Stomach (tissue), 4 donors: ENCODE measurements around the gene LGALS9.
"Not testable (repeated sequence)": the region's sequence is repeated elsewhere in the genome, so short reads cannot be mapped to it uniquely, and the experiment has no call there.

Experiments used
- EP300 ChIP-seq: sonication (generic); formaldehyde crosslinking; IDR thresholded peaks from one replicate; pipeline ENCODE4 v1.6.1; 2017; ENCODE audit warnings: antibody characterized with exemption
- TF ChIP-seq, protein P1 (sequence below), 7 experiments: fragments of 450-650 bp in 4 of 7; fragments of 200-600 bp in 3 of 7; sonication (generic) in 3 of 7; IDR thresholded peaks; one replicate each; pipeline ENCODE4 v1.5.1; 2016 to 2019; ENCODE audit warnings: antibody characterized with exemption in 7 of 7, control low read depth in 2 of 7, mild to moderate bottlenecking in 1 of 7

DNA sequence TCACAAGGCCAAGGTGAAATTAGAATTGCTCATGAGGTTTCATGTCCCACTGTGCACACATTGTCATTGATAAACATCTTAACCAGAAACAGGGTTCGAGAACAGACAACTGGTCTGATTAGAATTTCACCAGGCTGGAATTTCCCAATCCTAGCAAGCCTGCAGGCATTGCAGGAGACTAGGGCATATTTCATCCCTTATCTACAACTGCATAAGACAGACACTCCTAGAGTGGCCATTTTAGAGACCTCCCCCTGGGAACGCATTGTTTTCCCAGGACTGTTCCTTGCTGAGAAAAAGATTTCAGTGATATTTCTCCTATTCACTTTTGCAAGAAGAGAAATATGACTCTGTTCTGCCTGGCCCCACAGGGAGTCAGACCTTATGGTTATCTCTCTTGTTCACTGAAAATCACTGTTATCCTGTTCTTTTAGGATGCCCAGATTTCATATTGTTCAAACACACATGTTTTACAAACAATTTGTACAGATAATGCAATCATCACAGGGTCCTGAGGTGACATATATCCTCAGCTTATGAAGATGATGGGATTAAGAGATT lies 64.3 kb downstream of the LGALS9 start:
- not testable (repeated sequence) for TF ChIP-seq EP300
- TF ChIP-seq, protein P1, sequence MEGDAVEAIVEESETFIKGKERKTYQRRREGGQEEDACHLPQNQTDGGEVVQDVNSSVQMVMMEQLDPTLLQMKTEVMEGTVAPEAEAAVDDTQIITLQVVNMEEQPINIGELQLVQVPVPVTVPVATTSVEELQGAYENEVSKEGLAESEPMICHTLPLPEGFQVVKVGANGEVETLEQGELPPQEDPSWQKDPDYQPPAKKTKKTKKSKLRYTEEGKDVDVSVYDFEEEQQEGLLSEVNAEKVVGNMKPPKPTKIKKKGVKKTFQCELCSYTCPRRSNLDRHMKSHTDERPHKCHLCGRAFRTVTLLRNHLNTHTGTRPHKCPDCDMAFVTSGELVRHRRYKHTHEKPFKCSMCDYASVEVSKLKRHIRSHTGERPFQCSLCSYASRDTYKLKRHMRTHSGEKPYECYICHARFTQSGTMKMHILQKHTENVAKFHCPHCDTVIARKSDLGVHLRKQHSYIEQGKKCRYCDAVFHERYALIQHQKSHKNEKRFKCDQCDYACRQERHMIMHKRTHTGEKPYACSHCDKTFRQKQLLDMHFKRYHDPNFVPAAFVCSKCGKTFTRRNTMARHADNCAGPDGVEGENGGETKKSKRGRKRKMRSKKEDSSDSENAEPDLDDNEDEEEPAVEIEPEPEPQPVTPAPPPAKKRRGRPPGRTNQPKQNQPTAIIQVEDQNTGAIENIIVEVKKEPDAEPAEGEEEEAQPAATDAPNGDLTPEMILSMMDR (IDR thresholded peaks at IDR 0.05), result not testable (repeated sequence)
